A549 (cell line): ENCODE measurements around the gene ATF5.

Experiments
- CBX2 ChIP-seq: fragments of 200-600 bp; sonication (generic); IDR thresholded peaks from 2 replicates; pipeline ENCODE4 v1.6.1; 2016; ENCODE audit warnings: low read depth, mild to moderate bottlenecking, borderline replicate concordance
- CEBPB ChIP-seq, 2 experiments: fragments of >200 bp in 1 of 2; sonication (Bioruptor Twin) in 1 of 2; formaldehyde crosslinking in 1 of 2; IDR thresholded peaks; 2 replicates each; pipeline ENCODE4 v1.6.1; 2012 to 2016
- ESRRA ChIP-seq: fragments of 150-350 bp; IDR thresholded peaks from 2 replicates; pipeline ENCODE4 v1.6.1; 2014; ENCODE audit warnings: mild to moderate bottlenecking, low read length, borderline replicate concordance
- FOXS1 ChIP-seq: fragments of 250-450 bp; sonication (Bioruptor Pico); IDR thresholded peaks from 2 replicates; pipeline ENCODE4 v1.5.0; 2020; ENCODE audit warnings: mild to moderate bottlenecking, moderate library complexity
- KDM5A ChIP-seq: fragments of 200-600 bp; sonication (generic); IDR thresholded peaks from 2 replicates; pipeline ENCODE4 v1.6.1; 2016; ENCODE audit warnings: antibody characterized with exemption, mild to moderate bottlenecking
- MAFK ChIP-seq: fragments of 450-650 bp; IDR thresholded peaks from 2 replicates; pipeline ENCODE4 v1.6.1; 2014; ENCODE audit not compliant: partially characterized antibody
- MAZ ChIP-seq: fragments of 150-350 bp; IDR thresholded peaks from 2 replicates; pipeline ENCODE4 v1.6.1; 2014; ENCODE audit warnings: antibody characterized with exemption, low read depth, low read length, borderline replicate concordance
- NFE2L2 ChIP-seq: fragments of 150-350 bp; conservative IDR thresholded peaks from 2 replicates; pipeline ENCODE4 v1.6.1; 2014; ENCODE audit warnings: low read length
- PHF8 ChIP-seq: fragments of 200-600 bp; sonication (generic); IDR thresholded peaks from 2 replicates; pipeline ENCODE4 v1.6.1; 2016; ENCODE audit warnings: low read depth, mild to moderate bottlenecking, antibody characterized with exemption, moderate library complexity, borderline replicate concordance
- POLR2A ChIP-seq: IDR thresholded peaks from 2 replicates; pipeline ENCODE4 v1.6.1; 2012; ENCODE audit warnings: mild to moderate bottlenecking, low read length
- ZSCAN20 ChIP-seq: fragments of 250-450 bp; sonication (Bioruptor Pico); IDR thresholded peaks from 2 replicates; pipeline ENCODE4 v1.8.0; 2022; ENCODE audit warnings: mild to moderate bottlenecking, moderate library complexity
- TF ChIP-seq, protein P1 (sequence below): fragments of >200 bp; sonication (Bioruptor Twin); formaldehyde crosslinking; IDR thresholded peaks from 3 replicates; pipeline ENCODE4 v1.5.1; 2016
- TF ChIP-seq, protein P2 (sequence below): fragments of 250-450 bp; sonication (Bioruptor Pico); IDR thresholded peaks from 2 replicates; pipeline ENCODE4 v1.5.0; 2021; ENCODE audit warnings: mild to moderate bottlenecking, moderate library complexity, borderline replicate concordance
- TF ChIP-seq, protein P3 (sequence below): fragments of 200-600 bp; sonication (generic); IDR thresholded peaks from 2 replicates; pipeline ENCODE4 v1.6.1; 2016; ENCODE audit warnings: antibody characterized with exemption, mild to moderate bottlenecking, moderate library complexity

DNA sequence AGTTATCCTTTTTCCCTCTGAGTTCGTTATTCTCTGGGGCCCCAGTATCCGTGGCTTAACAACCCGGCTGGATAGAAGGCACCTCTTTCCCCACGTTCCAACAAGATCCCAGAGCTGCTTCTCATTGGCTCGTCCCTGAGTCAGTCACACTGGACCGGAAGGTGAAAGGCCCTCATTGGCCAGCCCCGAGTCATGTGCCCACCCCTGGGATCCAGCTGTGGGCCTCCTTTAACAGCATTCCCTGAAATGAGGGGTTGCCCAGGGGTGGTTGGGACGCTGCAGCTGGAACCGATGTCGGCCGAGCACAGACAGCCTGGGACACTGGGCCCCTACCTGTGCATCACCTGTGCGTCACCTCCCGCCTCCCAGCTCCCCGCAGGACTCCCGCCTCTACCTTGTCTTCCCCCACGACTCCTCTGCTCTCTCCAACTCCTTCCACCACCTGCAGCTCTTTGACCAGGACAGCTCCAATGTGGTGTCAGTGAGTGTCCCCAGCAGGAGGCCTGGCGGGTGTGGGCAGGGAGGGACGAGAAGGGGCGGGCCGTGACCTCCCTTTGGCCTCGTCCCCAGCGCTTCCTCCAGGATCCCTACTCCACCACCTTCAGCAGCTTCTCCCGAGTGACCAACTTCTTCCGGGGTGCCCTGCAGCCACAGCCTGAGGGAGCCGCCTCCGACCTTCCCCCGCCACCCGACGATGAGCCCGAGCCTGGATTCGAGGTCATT is 47.2 kb upstream of the ATF5 start:
- TF ChIP-seq, protein P1, sequence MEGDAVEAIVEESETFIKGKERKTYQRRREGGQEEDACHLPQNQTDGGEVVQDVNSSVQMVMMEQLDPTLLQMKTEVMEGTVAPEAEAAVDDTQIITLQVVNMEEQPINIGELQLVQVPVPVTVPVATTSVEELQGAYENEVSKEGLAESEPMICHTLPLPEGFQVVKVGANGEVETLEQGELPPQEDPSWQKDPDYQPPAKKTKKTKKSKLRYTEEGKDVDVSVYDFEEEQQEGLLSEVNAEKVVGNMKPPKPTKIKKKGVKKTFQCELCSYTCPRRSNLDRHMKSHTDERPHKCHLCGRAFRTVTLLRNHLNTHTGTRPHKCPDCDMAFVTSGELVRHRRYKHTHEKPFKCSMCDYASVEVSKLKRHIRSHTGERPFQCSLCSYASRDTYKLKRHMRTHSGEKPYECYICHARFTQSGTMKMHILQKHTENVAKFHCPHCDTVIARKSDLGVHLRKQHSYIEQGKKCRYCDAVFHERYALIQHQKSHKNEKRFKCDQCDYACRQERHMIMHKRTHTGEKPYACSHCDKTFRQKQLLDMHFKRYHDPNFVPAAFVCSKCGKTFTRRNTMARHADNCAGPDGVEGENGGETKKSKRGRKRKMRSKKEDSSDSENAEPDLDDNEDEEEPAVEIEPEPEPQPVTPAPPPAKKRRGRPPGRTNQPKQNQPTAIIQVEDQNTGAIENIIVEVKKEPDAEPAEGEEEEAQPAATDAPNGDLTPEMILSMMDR = no peak
- TF ChIP-seq ESRRA (no peak), MAZ (no peak), POLR2A (no peak), PHF8 (no peak), ZSCAN20 (CRISPR knock-in tag) (no peak), KDM5A (no peak), CEBPB (IDR thresholded peaks at IDR 0.05) (no peak), CBX2 (no peak), FOXS1 (CRISPR knock-in tag) (no peak), MAFK (no peak), NFE2L2 (no peak)
- TF ChIP-seq, protein P2, sequence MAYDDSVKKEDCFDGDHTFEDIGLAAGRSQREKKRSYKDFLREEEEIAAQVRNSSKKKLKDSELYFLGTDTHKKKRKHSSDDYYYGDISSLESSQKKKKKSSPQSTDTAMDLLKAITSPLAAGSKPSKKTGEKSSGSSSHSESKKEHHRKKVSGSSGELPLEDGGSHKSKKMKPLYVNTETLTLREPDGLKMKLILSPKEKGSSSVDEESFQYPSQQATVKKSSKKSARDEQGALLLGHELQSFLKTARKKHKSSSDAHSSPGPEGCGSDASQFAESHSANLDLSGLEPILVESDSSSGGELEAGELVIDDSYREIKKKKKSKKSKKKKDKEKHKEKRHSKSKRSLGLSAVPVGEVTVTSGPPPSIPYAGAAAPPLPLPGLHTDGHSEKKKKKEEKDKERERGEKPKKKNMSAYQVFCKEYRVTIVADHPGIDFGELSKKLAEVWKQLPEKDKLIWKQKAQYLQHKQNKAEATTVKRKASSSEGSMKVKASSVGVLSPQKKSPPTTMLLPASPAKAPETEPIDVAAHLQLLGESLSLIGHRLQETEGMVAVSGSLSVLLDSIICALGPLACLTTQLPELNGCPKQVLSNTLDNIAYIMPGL (CRISPR knock-in tag) = no peak
- TF ChIP-seq, protein P3, sequence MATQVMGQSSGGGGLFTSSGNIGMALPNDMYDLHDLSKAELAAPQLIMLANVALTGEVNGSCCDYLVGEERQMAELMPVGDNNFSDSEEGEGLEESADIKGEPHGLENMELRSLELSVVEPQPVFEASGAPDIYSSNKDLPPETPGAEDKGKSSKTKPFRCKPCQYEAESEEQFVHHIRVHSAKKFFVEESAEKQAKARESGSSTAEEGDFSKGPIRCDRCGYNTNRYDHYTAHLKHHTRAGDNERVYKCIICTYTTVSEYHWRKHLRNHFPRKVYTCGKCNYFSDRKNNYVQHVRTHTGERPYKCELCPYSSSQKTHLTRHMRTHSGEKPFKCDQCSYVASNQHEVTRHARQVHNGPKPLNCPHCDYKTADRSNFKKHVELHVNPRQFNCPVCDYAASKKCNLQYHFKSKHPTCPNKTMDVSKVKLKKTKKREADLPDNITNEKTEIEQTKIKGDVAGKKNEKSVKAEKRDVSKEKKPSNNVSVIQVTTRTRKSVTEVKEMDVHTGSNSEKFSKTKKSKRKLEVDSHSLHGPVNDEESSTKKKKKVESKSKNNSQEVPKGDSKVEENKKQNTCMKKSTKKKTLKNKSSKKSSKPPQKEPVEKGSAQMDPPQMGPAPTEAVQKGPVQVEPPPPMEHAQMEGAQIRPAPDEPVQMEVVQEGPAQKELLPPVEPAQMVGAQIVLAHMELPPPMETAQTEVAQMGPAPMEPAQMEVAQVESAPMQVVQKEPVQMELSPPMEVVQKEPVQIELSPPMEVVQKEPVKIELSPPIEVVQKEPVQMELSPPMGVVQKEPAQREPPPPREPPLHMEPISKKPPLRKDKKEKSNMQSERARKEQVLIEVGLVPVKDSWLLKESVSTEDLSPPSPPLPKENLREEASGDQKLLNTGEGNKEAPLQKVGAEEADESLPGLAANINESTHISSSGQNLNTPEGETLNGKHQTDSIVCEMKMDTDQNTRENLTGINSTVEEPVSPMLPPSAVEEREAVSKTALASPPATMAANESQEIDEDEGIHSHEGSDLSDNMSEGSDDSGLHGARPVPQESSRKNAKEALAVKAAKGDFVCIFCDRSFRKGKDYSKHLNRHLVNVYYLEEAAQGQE = no peak
